ENCODE results near the gene CEP83. TPM values are rescaled to one million over a fixed set of nuclear protein-coding genes. Genes with fewer than 3 reads are reported as not detected.

CEP83 gene
- total RNA-seq, 1 donor from 2014 or later, result 14.9 TPM

DNA sequence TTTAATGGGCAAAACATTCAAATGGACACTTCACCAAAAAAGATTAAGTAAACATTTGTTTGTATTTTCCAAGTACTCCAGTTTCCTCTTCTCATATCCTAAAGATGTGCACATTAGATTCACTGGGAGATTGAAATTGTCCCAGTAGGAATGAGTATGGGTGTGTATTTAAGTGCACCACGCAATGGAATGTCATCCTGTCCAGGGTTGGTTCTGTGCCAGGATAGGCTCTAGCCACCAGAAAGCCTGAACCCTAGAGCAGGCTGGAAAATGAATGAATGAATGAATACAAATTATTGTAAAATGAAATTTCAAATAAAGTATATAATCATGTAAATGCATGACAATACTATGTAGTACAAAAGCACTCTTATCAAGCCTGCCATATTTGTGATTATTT is 14.0 kb downstream of the CEP83 start:
- Histone ChIP-seq H3K36me3 (ENCODE audit: control insufficient read depth, insufficient read depth, low read length) (no peaks in the 10 kb centered on the region), H3K27me3 (ENCODE audit: control insufficient read depth, insufficient read depth, low read length) (no peaks in the 10 kb centered on the region), H3K4me3 (ENCODE audit: low read depth, low read length) (no peak overlapping the region)
- DNase-seq (ENCODE audit: low read depth), result no peak
- TF ChIP-seq, protein P1, sequence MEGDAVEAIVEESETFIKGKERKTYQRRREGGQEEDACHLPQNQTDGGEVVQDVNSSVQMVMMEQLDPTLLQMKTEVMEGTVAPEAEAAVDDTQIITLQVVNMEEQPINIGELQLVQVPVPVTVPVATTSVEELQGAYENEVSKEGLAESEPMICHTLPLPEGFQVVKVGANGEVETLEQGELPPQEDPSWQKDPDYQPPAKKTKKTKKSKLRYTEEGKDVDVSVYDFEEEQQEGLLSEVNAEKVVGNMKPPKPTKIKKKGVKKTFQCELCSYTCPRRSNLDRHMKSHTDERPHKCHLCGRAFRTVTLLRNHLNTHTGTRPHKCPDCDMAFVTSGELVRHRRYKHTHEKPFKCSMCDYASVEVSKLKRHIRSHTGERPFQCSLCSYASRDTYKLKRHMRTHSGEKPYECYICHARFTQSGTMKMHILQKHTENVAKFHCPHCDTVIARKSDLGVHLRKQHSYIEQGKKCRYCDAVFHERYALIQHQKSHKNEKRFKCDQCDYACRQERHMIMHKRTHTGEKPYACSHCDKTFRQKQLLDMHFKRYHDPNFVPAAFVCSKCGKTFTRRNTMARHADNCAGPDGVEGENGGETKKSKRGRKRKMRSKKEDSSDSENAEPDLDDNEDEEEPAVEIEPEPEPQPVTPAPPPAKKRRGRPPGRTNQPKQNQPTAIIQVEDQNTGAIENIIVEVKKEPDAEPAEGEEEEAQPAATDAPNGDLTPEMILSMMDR (IDR thresholded peaks at IDR 0.05; ENCODE audit: insufficient read depth, low read length, poor library complexity, severe bottlenecking), result no peak

DNA sequence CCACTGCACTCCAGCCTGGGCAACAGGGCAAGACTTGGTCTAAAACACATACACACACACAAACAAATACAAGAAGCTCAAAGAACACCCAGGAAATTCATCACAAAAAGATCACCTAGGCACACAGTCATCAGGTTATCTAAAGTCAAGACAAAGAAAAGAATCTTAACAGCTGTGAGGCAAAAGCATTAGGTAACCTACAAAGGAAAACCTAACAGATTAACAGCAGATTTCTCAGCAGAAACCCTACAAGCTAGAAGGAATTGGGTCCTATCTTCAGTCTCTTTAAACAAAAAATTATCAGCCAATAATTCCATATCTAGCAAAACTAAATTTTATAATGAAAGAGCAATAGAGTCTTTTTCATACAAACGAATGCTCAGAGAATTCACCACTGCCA is 22.4 kb downstream of the CEP83 start:
- H3K36me3 ChIP-seq (ENCODE audit: control insufficient read depth, insufficient read depth, low read length), result no peaks in the 10 kb centered on the region
- no peak overlapping the region for H3K4me3 ChIP-seq (ENCODE audit: low read depth, low read length)
- H3K27me3 ChIP-seq (ENCODE audit: control insufficient read depth, insufficient read depth, low read length), result no peaks in the 10 kb centered on the region
- TF ChIP-seq, protein P1 (IDR thresholded peaks at IDR 0.05; ENCODE audit: insufficient read depth, low read length, poor library complexity, severe bottlenecking), result no peak
- DNase-seq (ENCODE audit: low read depth), result no peak

DNA sequence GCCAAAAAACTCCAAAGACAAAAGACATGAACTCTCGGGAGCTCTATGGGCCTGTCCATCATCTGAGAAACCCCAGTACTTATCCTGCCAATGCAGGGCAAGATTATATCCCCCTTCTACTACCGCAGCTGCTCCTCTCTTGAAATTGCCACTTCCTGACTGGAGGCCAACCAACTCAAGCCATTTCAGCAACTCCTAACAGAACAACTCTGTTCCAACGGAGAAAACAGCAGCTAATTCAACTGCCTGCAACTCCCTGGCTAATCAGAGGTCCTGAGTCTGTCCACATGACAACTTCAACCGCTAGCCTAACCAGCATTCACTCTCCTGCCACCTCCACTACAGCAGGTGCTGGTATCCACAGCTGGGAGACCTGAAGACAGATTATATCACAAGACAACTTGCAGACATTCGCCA is 24.1 kb downstream of the CEP83 start:
- TF ChIP-seq, protein P1 (IDR thresholded peaks at IDR 0.05; ENCODE audit: insufficient read depth, low read length, poor library complexity, severe bottlenecking), result no peak
- Histone ChIP-seq H3K27me3 (ENCODE audit: control insufficient read depth, insufficient read depth, low read length) (no peaks in the 10 kb centered on the region), H3K36me3 (ENCODE audit: control insufficient read depth, insufficient read depth, low read length) (no peaks in the 10 kb centered on the region), H3K4me3 (ENCODE audit: low read depth, low read length) (no peak overlapping the region)
- DNase-seq (ENCODE audit: low read depth), result no peak

DNA sequence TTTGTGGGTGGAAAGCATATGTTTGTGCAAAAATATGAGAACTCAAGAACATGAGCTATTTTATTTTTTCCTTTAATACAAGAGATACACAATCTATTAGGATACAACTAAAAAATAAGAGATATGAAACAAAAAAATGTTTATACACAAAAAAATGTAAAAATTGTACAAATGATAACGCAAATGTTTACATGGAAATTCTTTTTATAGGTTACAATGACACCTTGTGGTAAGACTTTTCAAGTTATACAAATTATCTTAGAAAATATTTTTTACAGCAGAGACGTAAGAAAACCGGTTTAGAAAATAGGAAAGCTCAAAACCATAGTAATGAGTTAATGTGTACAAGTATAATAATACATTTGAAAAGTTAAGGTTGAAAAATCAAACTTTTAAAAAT is 25.5 kb downstream of the CEP83 start:
- no peak for DNase-seq (ENCODE audit: low read depth)
- TF ChIP-seq, protein P1 (IDR thresholded peaks at IDR 0.05; ENCODE audit: insufficient read depth, low read length, poor library complexity, severe bottlenecking), result no peak
- Histone ChIP-seq H3K4me3 (ENCODE audit: low read depth, low read length) (no peak overlapping the region), H3K27me3 (ENCODE audit: control insufficient read depth, insufficient read depth, low read length) (no peaks in the 10 kb centered on the region), H3K36me3 (ENCODE audit: control insufficient read depth, insufficient read depth, low read length) (no peaks in the 10 kb centered on the region)

DNA sequence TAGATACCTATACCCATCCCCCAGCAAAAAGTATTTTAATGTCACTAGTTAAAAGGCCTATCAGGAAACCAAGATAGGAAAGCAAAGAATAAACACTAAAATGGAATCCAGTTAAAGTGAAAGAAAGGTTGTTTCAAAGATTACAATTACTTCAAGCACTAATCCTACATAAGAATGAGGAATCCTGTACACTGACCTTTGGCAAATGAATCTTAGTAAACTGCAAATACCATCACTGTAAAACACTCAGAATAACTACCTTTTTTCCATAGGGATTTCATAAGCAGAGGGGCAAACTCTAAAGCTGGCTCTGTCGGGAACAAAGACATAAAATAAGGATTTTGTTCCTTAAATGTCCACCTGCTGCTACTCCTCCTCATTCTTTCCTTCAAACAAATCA is 25.9 kb downstream of the CEP83 start:
- TF ChIP-seq, protein P1 (IDR thresholded peaks at IDR 0.05; ENCODE audit: insufficient read depth, low read length, poor library complexity, severe bottlenecking), result no peak
- no peak for DNase-seq (ENCODE audit: low read depth)
- Histone ChIP-seq H3K36me3 (ENCODE audit: control insufficient read depth, insufficient read depth, low read length) (no peaks in the 10 kb centered on the region), H3K27me3 (ENCODE audit: control insufficient read depth, insufficient read depth, low read length) (no peaks in the 10 kb centered on the region), H3K4me3 (ENCODE audit: low read depth, low read length) (no peak overlapping the region)

DNA sequence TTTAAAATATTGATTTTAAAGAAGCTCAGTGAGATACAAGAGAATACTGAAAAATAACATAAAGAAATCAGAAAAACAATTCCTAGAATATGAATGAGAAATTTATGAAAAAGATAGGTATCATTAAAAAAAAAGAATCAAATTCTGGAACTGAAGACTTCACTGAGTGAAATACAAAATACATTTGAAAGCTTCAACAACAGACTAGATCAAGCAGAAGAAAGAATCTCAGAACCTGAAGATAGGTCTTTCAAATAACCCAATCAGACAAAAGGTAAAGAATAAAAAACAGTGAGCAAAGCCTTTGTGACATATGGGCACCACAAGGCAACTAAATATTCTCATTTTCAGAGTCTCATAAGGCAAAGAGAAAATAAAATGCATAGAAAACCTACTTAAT is 29.4 kb downstream of the CEP83 start:
- H3K36me3 ChIP-seq (ENCODE audit: control insufficient read depth, insufficient read depth, low read length), result no peaks in the 10 kb centered on the region
- DNase-seq (ENCODE audit: low read depth), result no peak
- no peak overlapping the region for H3K4me3 ChIP-seq (ENCODE audit: low read depth, low read length)
- TF ChIP-seq, protein P1 (IDR thresholded peaks at IDR 0.05; ENCODE audit: insufficient read depth, low read length, poor library complexity, severe bottlenecking), result no peak
- H3K27me3 ChIP-seq (ENCODE audit: control insufficient read depth, insufficient read depth, low read length), result no peaks in the 10 kb centered on the region

Data from kidney epithelial cell (primary cell).